NB4 (cell line): ENCODE measurements around the gene SLPI.

Experiments
- DNase-seq: peaks from one replicate; pipeline ENCODE4 v3.0.0; 2010; ENCODE audit warnings: low read depth
- H3K4me3 ChIP-seq: one replicate; pipeline ENCODE4 v1.5.1; 2011; ENCODE audit warnings: mild to moderate bottlenecking, low read depth, low read length, moderate library complexity
- CTCF ChIP-seq: IDR thresholded peaks from one replicate; pipeline ENCODE4 v1.5.1; 2012; ENCODE audit warnings: low read depth, low read length
- MAX ChIP-seq: IDR thresholded peaks from 2 replicates; pipeline ENCODE4 v1.6.1; 2011; ENCODE audit warnings: low read depth, low read length
- MYC ChIP-seq: IDR thresholded peaks from 2 replicates; pipeline ENCODE4 v1.6.1; 2011; ENCODE audit warnings: low read depth, low read length
- POLR2A ChIP-seq: IDR thresholded peaks from 2 replicates; pipeline ENCODE4 v1.6.1; 2011; ENCODE audit warnings: mild to moderate bottlenecking; ENCODE audit not compliant: insufficient read length; ENCODE audit errors: extremely low read depth

The SLPI gene

GRCh38 chr20:45283551-45284057 lies 29.2 kb upstream of the SLPI start:
- H3K4me3 ChIP-seq, result no peak overlapping the region
- DNase-seq, result no peak
- TF ChIP-seq CTCF (no peak), MAX (no peak), POLR2A (no peak), MYC (no peak)

- H3K4me3 ChIP-seq, result no peak overlapping the region
- TF ChIP-seq MYC (no peak), CTCF (no peak), POLR2A (no peak), MAX (no peak)
- no peak for DNase-seq
Measured at GRCh38 chr20:45282700-45283550, 28.6 kb upstream of the SLPI start.

GRCh38 chr20:45279992-45280391 lies 25.6 kb upstream of the SLPI start:
- DNase-seq, result no peak
- no peak overlapping the region for H3K4me3 ChIP-seq
- no peak for TF ChIP-seq CTCF
- TF ChIP-seq POLR2A, result no peak
- TF ChIP-seq MYC, result no peak
- TF ChIP-seq MAX, result no peak

- TF ChIP-seq MAX (no peak), CTCF (no peak), MYC (no peak), POLR2A (no peak)
- no peak for DNase-seq
- H3K4me3 ChIP-seq, result no peak overlapping the region
Measured at GRCh38 chr20:45275338-45275737, 21.0 kb upstream of the SLPI start.

- TF ChIP-seq POLR2A (no peak), MAX (no peak), CTCF (no peak), MYC (no peak)
- H3K4me3 ChIP-seq, result no peak overlapping the region
- DNase-seq, result no peak
Measured at GRCh38 chr20:45269754-45270270, 15.4 kb upstream of the SLPI start.
